HepG2 (cell line): ENCODE measurements around the gene RRAGB. TPM values are rescaled to one million over a fixed set of nuclear protein-coding genes. Genes with fewer than 3 reads are reported as not detected.
"Not testable (repeated sequence)": the region's sequence is repeated elsewhere in the genome, so short reads cannot be mapped to it uniquely, and the experiment has no call there.

ENCODE experiments used
- ATAC-seq: fragments of 200-7000 bp; cut with Tn5 transposase; 3 replicates; pipeline ENCODE4 v1.9.1; 2020; ENCODE audit warnings: mild to moderate bottlenecking, moderate library complexity
- BruUV-seq: library from RNA; stranded (reverse); fragments of 400-500 nt; replicated peaks from 2 replicates; lab custom pipeline; 2021; lab: Mats Ljungman, UMichigan
- CTCF ChIA-PET: fragments of 300-600 bp; formaldehyde crosslinking; extraction: SDS; loops from one replicate; lab custom pipeline; 2021; ENCODE audit warnings: low total read pairs, inconsistent platforms, low intra/inter-chr PET ratio; lab: Yijun Ruan, JAX
- POLR2A ChIA-PET: fragments of 350-600 bp; sonication (Branson Sonifier 250); formaldehyde crosslinking; loops from one replicate; lab custom pipeline; 2020; ENCODE audit warnings: antibody characterized with exemption, inconsistent platforms; lab: Yijun Ruan, JAX
- DNase-seq: peaks from one replicate; pipeline ENCODE4 v3.0.0-alpha.2; 2015; ENCODE audit warnings: low spot score
- FAIRE-seq: peaks from 3 replicates; lab custom pipeline; 2011; peaks lifted over from hg19 to GRCh38; lab: Jason Lieb, UNC
- H2AFZ ChIP-seq: one replicate; pipeline ENCODE4 v1.6.1; 2011; ENCODE audit warnings: low read length, inconsistent platforms
- H3K27ac ChIP-seq: fragments of 300-600 bp; 3 replicates; pipeline ENCODE4 v1.8.0; 2011; ENCODE audit warnings: mixed run types, mild to moderate bottlenecking, mixed read lengths, low read length, inconsistent platforms; ENCODE audit not compliant: insufficient read depth; ENCODE audit errors: extremely low read length
- H3K27me3 ChIP-seq, 2 experiments: fragments of 200-600 bp in 1 of 2; 2 replicates in 1 of 2; 3 replicates in 1 of 2; pipeline versions ENCODE4 v1.6.0 to v1.8.0; 2011; ENCODE audit warnings: low read length in 2 of 2, mild to moderate bottlenecking in 2 of 2, moderate library complexity in 2 of 2, inconsistent platforms in 1 of 2; ENCODE audit not compliant: insufficient read depth in 2 of 2, control insufficient read depth in 1 of 2
- H3K36me3 ChIP-seq, 2 experiments: fragments of 200-600 bp in 1 of 2; replicated peaks in 1 of 2; 2 replicates in 1 of 2; 3 replicates in 1 of 2; pipeline versions ENCODE4 v1.5.1 to v1.8.0; 2011; ENCODE audit warnings: low read length in 2 of 2, inconsistent platforms in 1 of 2; ENCODE audit not compliant: insufficient read depth in 2 of 2, control insufficient read depth in 1 of 2
- H3K4me1 ChIP-seq: 2 replicates; pipeline ENCODE4 v1.5.1; 2012; ENCODE audit warnings: low read length, inconsistent platforms; ENCODE audit not compliant: insufficient read depth
- H3K4me2 ChIP-seq: 2 replicates; pipeline ENCODE4 v1.6.0; 2011; ENCODE audit warnings: low read depth, low read length, inconsistent platforms
- H3K4me3 ChIP-seq, 3 experiments: fragments of 200-600 bp in 1 of 3; sonication (generic), shearing (Covaris generic) in 1 of 3; replicated peaks in 1 of 3; 2 replicates each; pipeline ENCODE4 v1.5.1; 2011 to 2016; ENCODE audit warnings: low read length in 3 of 3, inconsistent platforms in 2 of 3, low read depth in 2 of 3, mild to moderate bottlenecking in 2 of 3, control low read depth in 1 of 3, mixed read lengths in 1 of 3; ENCODE audit not compliant: insufficient read depth in 1 of 3
- H3K79me2 ChIP-seq: one replicate; pipeline ENCODE4 v1.6.1; 2011; ENCODE audit warnings: low read length, inconsistent platforms; ENCODE audit not compliant: insufficient read depth
- H3K9ac ChIP-seq: 2 replicates; pipeline ENCODE4 v1.6.0; 2011; ENCODE audit warnings: mild to moderate bottlenecking, low read depth, low read length, inconsistent platforms; ENCODE audit not compliant: insufficient read depth
- H3K9me3 ChIP-seq: 2 replicates; pipeline ENCODE4 v1.5.1; 2012; ENCODE audit warnings: mild to moderate bottlenecking, low read length
- H4K20me1 ChIP-seq: 2 replicates; pipeline ENCODE4 v1.6.0; 2011; ENCODE audit warnings: inconsistent platforms, mild to moderate bottlenecking, low read length, moderate library complexity; ENCODE audit not compliant: insufficient read depth
- PHB2 ChIP-seq: fragments of 450-650 bp; IDR thresholded peaks from 2 replicates; pipeline ENCODE4 v1.6.1; 2018; ENCODE audit not compliant: partially characterized antibody
- SP5 ChIP-seq: IDR thresholded peaks from 2 replicates; pipeline ENCODE4 v1.6.1; 2016; ENCODE audit warnings: low read depth, borderline replicate concordance
- TMF1 ChIP-seq: sonication (generic); formaldehyde crosslinking; IDR thresholded peaks from 2 replicates; pipeline ENCODE4 v1.8.1; 2022; ENCODE audit warnings: low read depth, missing genetic modification reagents
- ZBTB7B ChIP-seq: sonication (generic); formaldehyde crosslinking; IDR thresholded peaks from 2 replicates; pipeline ENCODE4 v1.4.0; 2020; ENCODE audit warnings: missing genetic modification reagents
- ZFX ChIP-seq: sonication (generic); formaldehyde crosslinking; IDR thresholded peaks from 2 replicates; pipeline ENCODE4 v1.4.0; 2020; ENCODE audit warnings: mild to moderate bottlenecking, low read depth, missing genetic modification reagents, moderate library complexity
- ZNF720 ChIP-seq: sonication (generic); formaldehyde crosslinking; IDR thresholded peaks from 2 replicates; pipeline ENCODE4 v1.4.0; 2020; ENCODE audit warnings: missing genetic modification reagents
- ZNF784 ChIP-seq: sonication (generic); formaldehyde crosslinking; IDR thresholded peaks from 2 replicates; pipeline ENCODE4 v1.5.1; 2020; ENCODE audit warnings: missing genetic modification reagents, mild to moderate bottlenecking, borderline replicate concordance
- WGBS: methylation state at CpG from one replicate; pipeline ENCODE4 v1.1.6; 2017; ENCODE audit warnings: low lambda C conversion rate; 5-methylcytosine and 5-hydroxymethylcytosine counted together
- in situ Hi-C: cut with HindIII; loops from 2 replicates; pipeline ENCODE4 v1.10.0; 2017; ENCODE audit warnings: low pct_unique_long_range_greater_than_20kb; ENCODE audit not compliant: extremely low pct_ligation_motif_present
- intact Hi-C: fragments of 100-400 bp; cut with micrococcal nuclease; formaldehyde crosslinking; loops from one replicate; pipeline ENCODE4 v1.10.0; 2022; ENCODE audit not compliant: unreplicated experiment
- polyA plus RNA-seq, 8 experiments: library from polyadenylated mRNA; depleted of rRNA in 3 of 8; stranded (reverse) in 7 of 8; unstranded in 1 of 8; fragments of >200 nt; fragmentation: Illumina TruSeq in 4 of 8; extraction: Trizol in 4 of 8; gene quantifications; 2 replicates each; pipeline versions ENCODE4 v1.2.1 to v1.2.3, GENCODE V29; 2011 to 2016; ENCODE audit warnings: low read depth in 4 of 8, missing spikeins in 1 of 8, mixed read lengths in 1 of 8; ENCODE audit not compliant: insufficient read depth in 1 of 8
- total RNA-seq, 5 experiments: library from RNA; depleted of rRNA; stranded (reverse); fragments of >200 nt; fragmentation: Illumina TruSeq; extraction: Trizol; gene quantifications; 2 replicates each; pipeline ENCODE4 v1.2.3, GENCODE V29; 2016; ENCODE audit warnings: low read depth in 1 of 5
- TF ChIP-seq, protein P1 (sequence below): IDR thresholded peaks from 2 replicates; pipeline ENCODE4 v1.6.1; 2018; ENCODE audit warnings: missing genetic modification reagents

RRAGB gene
- total and polyA plus RNA-seq, 2 of the 13 experiments (the other 11 are each of a cell fraction or from before 2014, with no cell fraction given): 12.2 to 19.9 TPM

- H3K27ac ChIP-seq: no peak overlapping the region
- in situ Hi-C loops: no loop called here
- no peaks in the 10 kb centered on the region for H4K20me1 ChIP-seq
- TF ChIP-seq, protein P1, sequence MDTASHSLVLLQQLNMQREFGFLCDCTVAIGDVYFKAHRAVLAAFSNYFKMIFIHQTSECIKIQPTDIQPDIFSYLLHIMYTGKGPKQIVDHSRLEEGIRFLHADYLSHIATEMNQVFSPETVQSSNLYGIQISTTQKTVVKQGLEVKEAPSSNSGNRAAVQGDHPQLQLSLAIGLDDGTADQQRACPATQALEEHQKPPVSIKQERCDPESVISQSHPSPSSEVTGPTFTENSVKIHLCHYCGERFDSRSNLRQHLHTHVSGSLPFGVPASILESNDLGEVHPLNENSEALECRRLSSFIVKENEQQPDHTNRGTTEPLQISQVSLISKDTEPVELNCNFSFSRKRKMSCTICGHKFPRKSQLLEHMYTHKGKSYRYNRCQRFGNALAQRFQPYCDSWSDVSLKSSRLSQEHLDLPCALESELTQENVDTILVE (CRISPR knock-in tag): no peak
- TF ChIP-seq ZNF784: no peak
- no peak for TF ChIP-seq TMF1 (CRISPR knock-in tag)
- peaks cover 0 to 13% of the 10 kb centered on the region in 2 experiments; a peak in 2 of 5 replicates for H3K36me3 ChIP-seq
- WGBS: no CpG with 5 or more reads among the region's 4 CpGs
- POLR2A ChIA-PET: no interaction called here
- BruUV-seq: no TSS peak
- no peak for FAIRE-seq
- DNase-seq: no peak
- ATAC-seq: no peak
- no peaks in the 10 kb centered on the region for H3K4me1 ChIP-seq
- CTCF ChIA-PET: no interaction called here
- H3K4me3 ChIP-seq: no peak overlapping the region
- intact Hi-C loops: no loop called here
- H3K9ac ChIP-seq: no peak overlapping the region
- no peaks in the 10 kb centered on the region for H3K9me3 ChIP-seq
- no peaks in the 10 kb centered on the region for H3K27me3 ChIP-seq
- no peak overlapping the region for H2AFZ ChIP-seq
- H3K79me2 ChIP-seq: no peaks in the 10 kb centered on the region
- H3K4me2 ChIP-seq: no peak overlapping the region
Observed at GRCh38 chrX:55738969-55739368, 21.4 kb downstream of the RRAGB start.

GRCh38 chrX:55742649-55743048 lies 25.1 kb downstream of the RRAGB start:
- no peak overlapping the region for H3K4me3 ChIP-seq
- no peak overlapping the region for H2AFZ ChIP-seq
- ChIA-PET CTCF (no interaction called here), POLR2A (no interaction called here)
- H4K20me1 ChIP-seq: no peaks in the 10 kb centered on the region
- ATAC-seq (no peak), DNase-seq (no peak), FAIRE-seq (no peak)
- H3K9ac ChIP-seq: no peak overlapping the region
- H3K79me2 ChIP-seq: no peaks in the 10 kb centered on the region
- no peak overlapping the region for H3K27ac ChIP-seq
- H3K4me1 ChIP-seq: no peaks in the 10 kb centered on the region
- H3K36me3 ChIP-seq: peaks cover 0 to 8% of the 10 kb centered on the region in 2 experiments; a peak in 2 of 5 replicates
- no peaks in the 10 kb centered on the region for H3K27me3 ChIP-seq
- H3K4me2 ChIP-seq: no peak overlapping the region
- H3K9me3 ChIP-seq: no peaks in the 10 kb centered on the region
- no TSS peak for BruUV-seq
- in situ Hi-C loops: no loop called here
- WGBS: 67% methylated on average over 1 of the region's 2 CpGs
- TF ChIP-seq SP5 (CRISPR knock-in tag) (no peak), ZBTB7B (no peak), ZFX (CRISPR knock-in tag) (no peak), ZNF720 (CRISPR knock-in tag) (no peak), PHB2 (no peak)
- intact Hi-C loops: no loop called here

DNA sequence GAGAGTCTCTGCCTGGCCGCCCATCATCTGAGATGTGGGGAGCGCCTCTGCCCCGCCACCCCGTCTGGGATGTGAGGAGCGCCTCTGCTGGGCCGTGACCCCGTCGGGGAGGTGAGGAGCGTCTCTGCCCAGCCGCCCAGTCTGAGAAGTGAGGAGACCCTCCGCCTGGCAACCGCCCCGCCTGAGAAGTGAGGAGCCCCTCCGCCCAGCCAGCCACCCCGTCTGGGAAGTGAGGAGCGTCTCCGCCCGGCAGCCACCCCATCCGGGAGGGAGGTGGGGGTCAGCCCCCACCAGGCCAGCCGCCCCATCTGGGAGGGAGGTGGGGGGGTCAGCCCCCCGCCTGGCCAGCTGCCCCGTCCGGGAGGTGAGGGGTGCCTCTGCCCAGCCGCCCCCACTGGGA lies 30.9 kb downstream of the RRAGB start:
- intact Hi-C loops: not testable (repeated sequence)

More for the DNA sequence above, 30.9 kb downstream of the RRAGB start:
- H3K79me2 ChIP-seq, FAIRE-seq, H3K36me3 ChIP-seq, H3K9ac ChIP-seq, H3K27ac ChIP-seq, CTCF ChIA-PET, H4K20me1 ChIP-seq, H3K4me2 ChIP-seq, H3K4me1 ChIP-seq, H3K9me3 ChIP-seq, in situ Hi-C loops, H3K4me3 ChIP-seq, DNase-seq, POLR2A ChIA-PET, ATAC-seq, H2AFZ ChIP-seq, BruUV-seq, H3K27me3 ChIP-seq: not testable (repeated sequence)
- no CpG with 5 or more reads among the region's 24 CpGs for WGBS
